ENCODE data around the gene GAS6.
"Not testable (repeated sequence)": the region's sequence is repeated elsewhere in the genome, so short reads cannot be mapped to it uniquely, and the experiment has no call there.

GAS6 gene

DNA sequence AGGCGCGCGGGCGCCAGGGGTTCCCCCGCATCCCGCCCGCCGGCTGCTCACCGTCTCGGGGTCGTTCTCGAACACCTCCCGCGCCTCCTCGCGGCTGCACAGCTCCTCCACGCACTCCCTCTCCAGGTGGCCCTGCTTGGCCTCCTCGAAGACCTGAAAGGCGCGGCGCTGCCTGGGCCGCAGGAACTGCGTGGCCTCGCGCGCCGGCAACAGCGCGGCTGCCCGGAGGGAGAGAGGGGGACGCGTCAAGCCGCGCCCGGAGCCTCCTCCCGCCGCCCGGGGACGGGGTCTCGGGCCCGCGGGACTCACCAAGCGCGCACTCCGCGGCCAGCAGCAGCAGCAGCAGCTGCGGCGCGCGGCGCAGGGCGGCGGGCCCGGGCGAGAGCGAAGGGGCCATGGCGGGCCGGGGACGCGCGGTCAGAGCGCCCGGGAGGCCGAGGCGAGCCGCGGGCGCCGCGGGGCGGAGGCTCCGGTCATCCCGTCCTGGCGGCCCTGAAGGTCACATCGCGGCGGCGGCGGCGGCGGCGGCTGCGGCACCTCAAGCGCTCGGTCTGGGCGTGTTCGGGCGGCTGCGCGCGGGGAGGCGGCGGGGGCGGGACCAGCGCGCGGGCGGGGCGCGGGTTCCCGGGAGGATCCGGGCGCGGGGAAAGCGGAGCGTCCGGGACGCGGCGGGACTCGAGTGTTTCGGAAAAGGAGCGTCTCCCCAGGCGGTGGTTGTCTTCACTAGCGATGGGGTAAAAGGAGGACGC is at the start of gene GAS6:
TSS of gene GAS6 (minus strand) at position 553 of the 749 bp plus-strand sequence. CDS start at position 397, 156 bp downstream.
- DNase-seq (ENCODE audit: low read depth in 2 of 2): peak in 1 of 2 donors; percentile 15

DNA sequence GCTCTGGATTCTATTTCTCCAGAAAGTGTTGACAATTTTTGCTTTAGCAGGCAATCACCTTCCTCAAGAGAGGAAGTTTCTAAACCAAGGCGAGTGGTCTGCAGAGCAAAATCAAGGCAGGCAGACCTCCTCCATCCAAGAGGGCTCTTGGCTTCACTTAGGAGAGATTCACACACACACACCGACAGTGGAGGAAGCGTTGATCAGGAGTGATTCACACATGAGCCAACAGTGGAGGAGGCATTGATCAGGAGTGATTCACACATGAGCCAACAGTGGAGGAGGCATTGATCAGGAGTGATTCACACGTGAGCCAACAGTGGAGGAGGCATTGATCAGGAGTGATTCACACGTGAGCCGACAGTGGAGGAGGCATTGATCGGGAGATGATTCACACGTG is 49.5 kb upstream of the GAS6 start:
- DNase-seq (ENCODE audit: low read depth in 2 of 2): not testable (repeated sequence)

DNA sequence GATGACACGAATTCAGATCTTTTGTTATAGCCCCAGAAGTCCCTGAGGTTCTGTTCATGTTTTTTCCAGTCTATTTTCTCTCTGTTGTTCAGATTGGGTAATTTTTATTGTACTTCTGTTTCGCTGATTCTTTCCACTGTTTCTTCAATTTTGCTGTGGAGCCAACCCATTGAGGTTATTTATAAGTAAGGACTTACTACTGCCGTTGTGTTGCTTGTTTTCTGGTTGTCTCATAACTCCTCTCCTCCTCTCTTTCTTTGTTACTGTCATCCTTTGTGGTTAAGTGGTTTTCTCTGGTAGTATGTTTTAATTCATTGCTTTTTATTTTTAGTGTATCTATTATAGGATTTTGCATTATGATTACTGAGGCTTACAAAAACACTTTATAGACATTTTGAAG is 48.7 kb upstream of the GAS6 start:
- DNase-seq (ENCODE audit: low read depth in 2 of 2): no peak

DNA sequence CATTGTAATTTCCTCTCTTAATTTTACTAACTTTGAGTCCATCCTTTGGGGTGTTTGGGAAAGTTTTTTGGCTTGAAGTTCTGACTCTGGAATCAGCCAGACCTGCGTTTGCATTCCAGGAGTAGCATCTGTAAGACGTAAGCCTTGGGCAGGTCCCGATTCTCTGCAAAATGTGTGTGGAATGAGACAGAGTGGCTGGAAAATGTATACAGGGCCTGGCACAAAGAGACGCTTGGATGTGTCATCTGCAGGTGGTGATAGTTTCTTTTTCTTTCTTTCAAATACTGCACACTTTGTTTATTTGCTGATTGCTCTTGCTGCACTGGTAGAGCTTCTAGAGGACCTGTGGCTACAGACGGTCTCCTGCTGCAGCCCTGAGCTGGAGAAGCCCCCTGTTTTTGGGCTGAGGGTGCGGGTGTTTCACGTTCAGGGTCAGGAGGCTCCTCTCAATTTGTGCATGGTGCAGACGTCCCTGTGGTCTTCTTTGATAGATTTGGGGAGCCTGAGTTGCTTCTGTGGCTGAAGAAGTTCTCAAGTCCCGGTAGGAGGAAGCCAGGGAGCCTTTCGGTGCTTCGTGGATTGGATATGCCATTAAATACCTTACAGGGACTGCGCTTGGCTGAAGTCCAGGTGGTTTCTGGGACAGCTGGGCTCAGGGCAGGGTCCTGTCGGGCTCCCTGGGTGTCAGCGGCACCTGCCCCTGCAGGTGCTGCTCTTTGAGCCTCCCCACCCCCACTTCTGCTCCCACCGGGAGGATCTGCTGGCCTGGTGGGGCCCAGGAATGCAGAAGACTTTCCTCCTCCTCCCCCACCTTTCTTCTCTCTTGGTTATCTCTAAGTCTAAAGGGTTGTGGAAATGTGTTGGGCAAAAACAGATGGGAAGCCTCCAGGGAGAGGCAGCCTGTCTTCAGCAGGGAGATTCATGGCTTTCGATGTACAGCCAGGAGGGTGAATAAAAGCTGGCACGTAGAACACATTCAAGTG is 44.0 kb upstream of the GAS6 start:
- DNase-seq (ENCODE audit: low read depth in 2 of 2): no peak

DNA sequence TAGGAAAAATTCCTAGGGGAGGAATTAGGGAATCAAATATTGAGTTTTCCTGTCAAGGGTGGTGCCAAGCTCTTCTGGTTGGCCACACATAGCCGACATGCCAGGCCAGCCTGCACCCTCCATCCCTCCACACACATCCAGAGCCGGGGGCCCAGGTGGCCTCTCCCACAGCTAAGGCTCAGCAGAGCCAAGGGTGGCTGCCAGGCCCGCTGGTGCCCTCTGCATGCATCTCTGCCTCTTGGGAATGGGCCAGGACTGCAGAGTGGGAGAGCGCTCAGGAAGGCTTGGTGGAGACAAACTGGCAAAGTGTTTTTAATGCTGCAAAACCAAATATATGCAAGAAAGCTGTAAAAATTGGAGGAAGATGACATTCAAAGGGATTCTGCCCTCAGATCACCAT is 42.7 kb upstream of the GAS6 start:
- DNase-seq (ENCODE audit: low read depth in 2 of 2): no peak

DNA sequence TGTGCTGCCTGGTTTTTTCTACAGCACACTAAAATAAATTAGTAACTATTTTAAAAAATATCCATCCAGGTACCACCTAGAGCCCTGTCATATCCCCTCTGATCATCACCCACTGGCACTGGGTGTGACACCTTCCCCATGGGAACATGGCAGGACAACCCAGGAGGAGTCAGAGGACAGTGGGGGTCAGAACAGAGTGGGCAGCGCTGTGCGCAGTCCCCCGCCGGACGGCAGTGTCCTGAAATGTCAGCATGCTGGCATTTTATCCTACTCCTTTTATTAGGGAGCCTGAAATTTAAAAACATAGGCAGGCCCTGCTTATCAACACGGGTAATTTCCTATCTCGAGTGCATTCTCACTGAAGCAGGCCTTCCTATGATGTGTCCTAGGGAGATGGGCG is 42.1 kb upstream of the GAS6 start:
- no peak for DNase-seq (ENCODE audit: low read depth in 2 of 2)

DNA sequence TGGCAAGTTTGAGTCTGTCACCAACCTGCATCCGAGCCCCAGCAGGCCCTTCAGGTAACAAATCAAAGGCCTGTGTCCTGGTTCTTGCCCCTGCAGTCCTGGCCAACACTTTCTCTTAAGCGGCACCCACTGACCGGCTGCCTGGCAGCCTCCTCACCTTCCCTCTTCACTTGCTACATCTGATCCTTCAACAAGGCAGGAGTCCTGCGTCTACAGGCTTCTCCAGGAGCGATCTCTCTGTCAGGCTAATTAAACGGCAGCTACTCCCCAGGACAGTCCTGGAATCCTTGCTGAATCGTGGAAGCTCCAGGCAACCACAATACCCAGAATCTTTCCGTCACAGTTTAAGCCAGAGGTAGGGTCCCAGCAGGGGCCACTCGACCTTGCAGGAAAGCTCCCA is 41.1 kb upstream of the GAS6 start:
- no peak for DNase-seq (ENCODE audit: low read depth in 2 of 2)

DNA sequence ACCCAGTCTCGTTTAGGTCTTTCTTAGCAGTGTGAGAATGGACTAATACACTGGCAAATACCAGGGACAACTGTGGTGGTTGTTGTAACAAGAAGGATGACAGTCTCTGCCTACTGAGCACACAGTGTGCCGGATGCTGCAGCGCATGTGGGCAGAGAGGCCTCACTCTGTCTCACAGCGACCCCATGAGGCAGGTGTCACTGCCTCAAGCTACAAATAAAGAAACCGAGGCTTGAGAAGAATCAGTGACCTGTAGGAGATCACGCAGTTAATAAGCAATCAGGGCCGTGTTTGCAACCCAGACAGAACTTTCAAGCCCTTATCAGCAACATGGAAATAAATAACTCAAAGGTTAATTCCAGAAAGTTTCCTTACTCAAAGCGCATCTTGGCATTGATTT is 40.5 kb upstream of the GAS6 start:
- DNase-seq (ENCODE audit: low read depth in 2 of 2): peak in 1 of 2 donors; percentile 14

DNA sequence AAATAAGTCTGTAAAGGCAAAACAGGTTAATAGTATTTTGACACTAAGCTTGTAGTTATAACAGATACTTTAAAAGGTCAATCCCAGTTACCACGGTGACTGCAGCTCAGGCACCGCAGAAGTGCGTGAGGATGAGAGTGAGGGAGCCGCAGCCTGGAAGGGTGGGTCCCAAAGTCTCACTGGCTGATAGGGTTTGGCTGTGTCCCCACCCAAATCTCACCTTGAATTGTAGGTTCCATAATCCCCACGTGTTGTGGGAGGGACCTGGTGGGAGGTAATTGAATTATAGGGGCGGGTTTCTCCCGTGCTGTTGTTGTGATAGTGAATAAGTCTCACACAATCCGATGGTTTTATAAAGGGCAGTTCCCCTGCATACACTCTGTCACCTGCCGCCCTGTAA is 40.0 kb upstream of the GAS6 start:
- no peak for DNase-seq (ENCODE audit: low read depth in 2 of 2)

DNA sequence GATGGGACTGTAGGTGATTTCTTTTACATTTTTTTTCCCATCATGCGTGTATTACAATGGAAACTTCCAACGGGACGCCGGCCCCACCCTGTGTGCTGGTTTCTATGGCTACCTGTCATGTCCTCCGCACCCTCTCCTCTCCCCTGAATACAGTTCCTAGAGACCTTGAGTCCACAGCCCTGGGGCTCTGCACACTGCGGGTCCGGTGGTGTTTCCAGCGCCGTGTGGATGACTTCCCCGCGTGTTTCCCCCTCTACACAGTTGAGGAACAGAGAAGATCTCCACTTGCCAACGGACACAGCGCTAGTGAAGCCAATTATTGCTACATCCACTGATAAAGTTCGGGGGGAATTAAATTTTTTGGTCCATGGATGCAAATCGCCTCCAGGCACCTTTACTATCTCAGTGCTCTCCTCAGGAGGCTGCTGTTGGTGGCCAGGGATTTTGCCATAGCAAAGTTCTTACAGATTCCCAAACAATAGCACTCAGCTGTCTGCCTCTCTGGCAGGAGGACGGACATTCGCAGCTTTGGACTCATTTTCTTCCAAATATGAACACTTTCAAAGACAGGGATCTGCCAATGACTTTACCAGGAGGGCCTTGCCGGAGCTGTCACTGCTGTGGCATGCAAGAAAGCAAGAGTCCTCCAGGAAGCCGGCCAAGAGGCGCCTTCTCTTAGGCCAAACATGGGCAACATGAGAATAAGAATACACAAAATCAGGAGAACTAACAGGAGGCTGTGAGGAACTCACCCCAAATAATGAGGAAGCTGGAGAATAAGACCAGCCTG is 39.3 kb upstream of the GAS6 start:
- no peak for DNase-seq (ENCODE audit: low read depth in 2 of 2)

DNA sequence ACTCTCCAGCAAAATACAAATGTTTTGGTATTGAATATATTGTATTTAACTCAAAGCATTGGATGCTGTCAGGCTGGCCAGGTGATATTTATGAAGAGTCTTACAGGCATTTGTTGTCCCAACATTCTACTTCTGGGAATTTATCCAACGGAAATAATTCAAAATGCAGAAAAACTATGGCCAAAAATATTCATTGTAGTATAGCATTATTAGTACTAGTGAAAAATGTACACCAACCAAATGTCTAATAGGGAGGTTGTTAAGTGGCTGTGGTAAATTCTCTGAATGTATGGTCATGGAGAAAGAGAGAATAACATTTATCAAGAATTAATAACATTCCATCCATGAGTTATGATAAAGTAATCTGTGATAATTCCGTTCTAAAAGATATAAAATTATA is 38.6 kb upstream of the GAS6 start:
- no peak for DNase-seq (ENCODE audit: low read depth in 2 of 2)

DNA sequence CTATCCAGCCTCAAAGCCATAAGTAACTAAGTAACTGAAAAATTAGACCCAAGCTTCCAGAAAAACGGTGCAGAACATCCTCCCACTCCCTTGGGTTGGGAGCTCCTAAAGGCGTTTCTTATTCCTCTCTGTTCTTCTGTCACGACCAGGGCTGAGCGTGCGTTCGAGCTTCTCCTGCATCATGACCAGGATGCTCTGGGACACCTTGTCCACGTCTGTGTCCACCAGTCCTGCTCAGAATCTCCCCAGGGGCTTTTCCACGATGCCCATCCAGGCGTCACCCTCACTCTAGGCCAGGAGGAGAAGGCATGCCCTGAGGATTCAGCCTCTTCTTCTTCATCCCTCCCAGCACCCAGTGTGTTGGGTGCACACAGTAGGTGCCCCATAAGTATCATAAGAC is 37.8 kb upstream of the GAS6 start:
- no peak for DNase-seq (ENCODE audit: low read depth in 2 of 2)

DNA sequence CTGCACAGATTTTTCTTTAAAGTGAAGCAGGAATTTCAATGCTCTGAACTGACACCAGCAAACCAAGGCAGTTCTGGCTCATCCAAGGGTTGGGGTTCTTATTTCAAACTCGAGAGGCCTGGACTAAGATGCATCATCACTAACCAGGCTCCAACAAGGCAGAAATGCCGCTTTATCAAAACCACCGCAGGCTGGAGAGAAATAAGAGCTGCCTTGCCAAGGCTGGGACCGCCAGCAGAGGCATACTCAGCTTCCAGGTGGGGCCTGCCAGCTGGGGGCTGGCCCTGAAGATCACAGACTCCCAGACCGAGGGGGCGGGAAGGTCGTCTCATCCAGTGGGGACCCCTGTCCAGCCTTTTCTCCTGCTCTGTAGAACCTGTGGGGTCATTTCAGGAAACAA is 37.4 kb upstream of the GAS6 start:
- DNase-seq (ENCODE audit: low read depth in 2 of 2): no peak

DNA sequence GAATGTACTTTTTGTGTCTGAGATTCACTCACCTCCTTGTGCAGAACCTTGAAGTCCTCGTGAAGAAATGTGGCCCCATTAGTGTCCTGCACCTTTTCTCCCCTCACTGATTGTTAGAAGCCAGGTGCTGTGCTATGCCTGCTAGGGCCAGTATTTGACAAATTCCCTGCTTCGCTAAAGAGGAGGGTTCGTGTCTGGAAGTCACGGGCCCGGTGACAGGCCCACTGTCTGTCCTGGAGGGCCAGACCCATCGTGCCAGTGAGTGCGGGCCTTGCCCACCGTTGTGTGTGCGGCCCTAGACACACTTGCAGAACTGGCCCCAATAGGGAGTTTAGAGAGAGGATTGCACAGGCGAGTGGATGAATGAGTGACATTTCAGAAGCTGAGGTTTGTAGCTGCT is 36.8 kb upstream of the GAS6 start:
- DNase-seq (ENCODE audit: low read depth in 2 of 2): no peak

DNA sequence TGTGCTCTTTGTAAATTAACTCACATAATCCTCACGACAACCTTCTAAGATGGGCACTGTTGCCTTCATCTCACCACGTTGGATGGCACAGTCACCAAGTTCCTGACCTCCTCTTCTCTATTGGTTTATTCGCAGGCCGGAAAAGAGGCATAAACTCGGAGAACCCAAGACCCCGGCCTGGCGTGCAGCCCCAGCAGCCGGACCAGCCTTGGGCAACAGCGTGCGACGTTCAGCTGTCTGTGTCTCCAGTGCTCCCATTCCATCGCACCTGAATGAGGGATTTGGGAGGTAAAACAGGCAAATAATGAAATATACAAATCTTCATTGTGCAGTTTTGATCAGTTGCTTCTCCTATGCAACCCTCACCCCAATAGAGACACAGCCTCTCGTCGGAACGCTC is 34.5 kb upstream of the GAS6 start:
- DNase-seq (ENCODE audit: low read depth in 2 of 2): no peak

DNA sequence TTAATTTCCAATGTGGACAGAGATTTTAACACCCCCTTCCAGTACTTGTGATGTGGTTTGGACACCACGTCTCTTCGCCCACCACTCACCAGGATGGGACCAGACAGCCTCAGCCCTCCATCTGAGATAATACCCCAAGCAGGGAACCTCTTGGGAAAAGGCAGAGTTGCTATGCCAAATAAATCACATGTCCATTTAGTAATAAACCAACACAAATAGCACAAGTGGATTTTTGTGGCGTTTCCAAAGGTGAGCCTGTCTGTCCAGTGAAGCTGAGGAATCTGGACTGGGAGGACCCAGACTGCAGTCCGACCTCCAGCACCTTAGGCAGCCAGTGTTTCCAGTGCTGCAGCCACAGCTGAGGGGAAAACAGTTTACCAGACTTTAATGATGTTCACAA is 34.1 kb upstream of the GAS6 start:
- no peak for DNase-seq (ENCODE audit: low read depth in 2 of 2)

DNA sequence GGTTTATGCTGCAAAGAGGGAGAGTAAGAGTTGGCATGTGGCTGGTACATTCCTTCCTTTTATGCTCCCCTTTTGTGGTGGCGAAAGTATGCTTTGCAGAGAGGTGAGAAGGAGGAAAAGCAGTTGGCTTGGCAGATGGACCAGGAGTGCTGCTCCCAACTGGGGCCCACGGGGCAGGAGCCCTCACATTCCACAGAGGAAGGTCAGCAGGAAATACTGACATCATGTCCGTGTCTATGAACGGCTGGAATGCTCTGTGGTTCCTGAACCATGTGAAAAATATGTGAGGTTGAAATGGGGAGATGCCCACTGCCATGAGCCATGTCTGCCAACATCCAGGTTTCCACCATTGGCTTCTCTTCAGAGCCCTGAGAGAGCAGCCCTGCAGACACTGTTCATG is 33.3 kb upstream of the GAS6 start:
- no peak for DNase-seq (ENCODE audit: low read depth in 2 of 2)

DNA sequence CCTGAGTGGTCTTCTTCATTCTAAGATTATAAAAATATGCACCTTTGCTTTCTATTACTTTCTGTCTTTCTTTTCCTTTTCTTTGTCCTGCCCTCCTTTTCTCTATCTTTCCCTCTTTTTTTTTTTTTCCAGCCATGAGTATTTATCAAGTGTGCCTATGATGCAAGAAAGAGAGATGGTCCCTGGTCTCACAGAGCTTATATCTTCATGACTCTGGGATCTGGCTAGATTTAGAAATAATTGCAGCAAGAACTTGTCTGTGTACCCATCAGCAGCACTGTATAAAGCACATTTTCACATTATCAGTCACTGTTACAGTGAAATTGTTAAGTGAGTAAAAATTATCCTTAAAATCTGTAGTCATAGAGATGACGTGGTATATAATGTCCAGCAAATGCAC is 31.6 kb upstream of the GAS6 start:
- DNase-seq (ENCODE audit: low read depth in 2 of 2): no peak

DNA sequence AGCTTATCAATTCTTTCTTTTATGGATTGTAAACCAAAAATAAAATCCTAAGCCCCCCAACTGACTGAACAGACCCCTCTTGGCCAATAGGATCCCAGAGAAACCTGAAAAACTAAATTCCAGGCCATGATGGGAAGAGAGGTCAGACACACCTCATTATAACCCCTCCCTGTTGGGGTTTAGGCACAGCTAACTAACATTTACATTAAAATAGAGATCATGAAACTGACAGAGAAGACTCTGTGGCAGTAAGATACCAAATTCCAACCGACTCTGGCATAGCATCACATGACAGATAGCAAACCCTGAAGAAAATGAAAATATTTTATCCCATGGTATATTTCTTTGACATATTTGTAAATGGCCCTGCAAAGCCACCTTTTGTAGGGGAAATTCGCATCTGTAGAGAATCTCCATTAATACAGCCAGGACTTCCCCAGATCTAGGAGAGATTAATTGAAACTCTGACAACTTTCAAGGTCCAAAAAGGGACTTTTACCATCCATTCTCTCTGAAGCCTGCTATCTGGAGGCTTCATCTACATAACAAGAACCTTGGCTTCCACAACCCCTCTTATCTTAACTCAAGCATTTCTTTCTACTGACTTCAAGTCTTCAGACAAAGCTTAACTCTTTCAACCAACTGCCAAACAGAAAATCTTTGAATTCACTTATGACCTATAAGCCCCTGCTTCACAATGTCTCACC is 27.1 kb upstream of the GAS6 start:
- DNase-seq (ENCODE audit: low read depth in 2 of 2): no peak

DNA sequence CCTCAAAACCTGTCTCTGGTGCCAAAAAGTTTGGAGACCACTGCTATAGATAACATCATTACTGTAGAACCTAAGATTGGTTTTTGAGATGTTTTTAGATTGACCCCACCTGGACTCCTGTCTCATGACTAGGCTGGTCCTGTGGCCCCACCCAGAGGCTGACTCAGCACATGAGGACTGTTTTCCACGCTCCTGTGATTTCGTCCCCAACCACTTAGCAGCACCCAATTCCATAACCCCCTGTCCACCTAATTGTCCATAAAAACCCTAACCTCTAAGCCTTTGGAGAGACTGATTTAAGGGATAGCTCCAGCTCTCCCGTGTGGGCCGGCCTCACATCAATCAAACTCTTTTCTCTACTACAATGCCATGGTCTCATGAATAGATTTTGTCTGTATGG is 25.6 kb upstream of the GAS6 start:
- no peak for DNase-seq (ENCODE audit: low read depth in 2 of 2)

DNA sequence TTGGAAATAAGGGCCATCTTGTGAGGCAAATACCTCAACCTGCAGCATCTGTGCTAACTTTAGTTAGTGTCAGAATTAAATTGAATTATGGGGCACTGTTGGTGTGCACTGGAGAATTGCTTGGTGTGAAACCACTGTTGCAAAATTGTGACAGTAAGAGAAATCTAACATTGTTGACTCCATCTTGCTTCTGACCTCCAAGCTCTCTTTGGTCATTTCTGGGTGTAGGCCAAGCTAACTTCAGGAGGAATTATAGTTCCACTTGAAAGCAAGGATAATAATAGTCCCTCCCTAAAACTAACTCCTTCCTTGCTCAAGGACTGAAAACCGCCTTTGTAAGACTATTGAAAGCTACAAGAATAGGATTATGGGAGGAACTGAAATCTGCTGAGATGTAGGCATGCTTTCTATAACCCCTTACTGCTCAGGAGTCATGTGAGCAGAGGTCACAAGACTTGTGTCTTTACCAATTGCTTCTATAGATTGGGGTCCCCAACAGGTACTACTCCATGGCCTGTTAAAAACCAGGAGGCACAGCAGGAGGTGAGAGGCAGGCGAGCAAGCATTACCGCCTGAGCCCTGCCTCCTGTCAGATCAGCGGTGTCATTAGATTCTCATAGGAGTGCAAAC is 24.9 kb upstream of the GAS6 start:
- DNase-seq (ENCODE audit: low read depth in 2 of 2): no peak
